ENCODE measurements around the gene SPEN. TPM values are rescaled to one million over a fixed set of nuclear protein-coding genes. Genes with fewer than 3 reads are reported as not detected.

The SPEN gene
- polyA plus RNA-seq, 1 experiment, result 4.6 TPM

GRCh38 chr1:15961492-15961891, 114.0 kb downstream of the SPEN start:
- ChIA-PET POLR2A (no interaction called here), CTCF (interaction anchor here (0.6 to 1.6 kb wide), 4 partner anchors 48 to 170 kb away, joined by 3 to 4 read pairs (median 4); no protein-coding TSS in a partner anchor)
- H3K36me3 ChIP-seq (ENCODE audit: control insufficient read depth, insufficient read depth, low read length), result peaks cover 3% of the 10 kb centered on the region; the same call in 1 of the 2 replicates
- H3K27me3 ChIP-seq (ENCODE audit: control insufficient read depth, insufficient read depth, low read length), result no peaks in the 10 kb centered on the region
- H3K4me3 ChIP-seq (ENCODE audit: low read depth, low read length), result no peak overlapping the region
- no peak for DNase-seq (ENCODE audit: low read depth)
- TF ChIP-seq, protein P1, sequence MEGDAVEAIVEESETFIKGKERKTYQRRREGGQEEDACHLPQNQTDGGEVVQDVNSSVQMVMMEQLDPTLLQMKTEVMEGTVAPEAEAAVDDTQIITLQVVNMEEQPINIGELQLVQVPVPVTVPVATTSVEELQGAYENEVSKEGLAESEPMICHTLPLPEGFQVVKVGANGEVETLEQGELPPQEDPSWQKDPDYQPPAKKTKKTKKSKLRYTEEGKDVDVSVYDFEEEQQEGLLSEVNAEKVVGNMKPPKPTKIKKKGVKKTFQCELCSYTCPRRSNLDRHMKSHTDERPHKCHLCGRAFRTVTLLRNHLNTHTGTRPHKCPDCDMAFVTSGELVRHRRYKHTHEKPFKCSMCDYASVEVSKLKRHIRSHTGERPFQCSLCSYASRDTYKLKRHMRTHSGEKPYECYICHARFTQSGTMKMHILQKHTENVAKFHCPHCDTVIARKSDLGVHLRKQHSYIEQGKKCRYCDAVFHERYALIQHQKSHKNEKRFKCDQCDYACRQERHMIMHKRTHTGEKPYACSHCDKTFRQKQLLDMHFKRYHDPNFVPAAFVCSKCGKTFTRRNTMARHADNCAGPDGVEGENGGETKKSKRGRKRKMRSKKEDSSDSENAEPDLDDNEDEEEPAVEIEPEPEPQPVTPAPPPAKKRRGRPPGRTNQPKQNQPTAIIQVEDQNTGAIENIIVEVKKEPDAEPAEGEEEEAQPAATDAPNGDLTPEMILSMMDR (IDR thresholded peaks at IDR 0.05; ENCODE audit: insufficient read depth, low read depth, low read length), result no peak

- DNase-seq (ENCODE audit: low read depth), result no peak
- Histone ChIP-seq H3K36me3 (ENCODE audit: control insufficient read depth, insufficient read depth, low read length) (peaks cover 3% of the 10 kb centered on the region; the same call in 1 of the 2 replicates), H3K4me3 (ENCODE audit: low read depth, low read length) (no peak overlapping the region), H3K27me3 (ENCODE audit: control insufficient read depth, insufficient read depth, low read length) (no peaks in the 10 kb centered on the region)
- ChIA-PET CTCF (interaction anchor here (1.6 kb wide), 1 partner anchor 171 kb away, joined by 4 read pairs; no protein-coding TSS in a partner anchor), POLR2A (no interaction called here)
- TF ChIP-seq, protein P1 (IDR thresholded peaks at IDR 0.05; ENCODE audit: insufficient read depth, low read depth, low read length), result no peak
Observed at GRCh38 chr1:15962176-15962575, 114.7 kb downstream of the SPEN start.

- no peak for DNase-seq (ENCODE audit: low read depth)
- CTCF ChIA-PET, result no interaction called here
- TF ChIP-seq, protein P1 (IDR thresholded peaks at IDR 0.05; ENCODE audit: insufficient read depth, low read depth, low read length), result no peak
- Histone ChIP-seq H3K27me3 (ENCODE audit: control insufficient read depth, insufficient read depth, low read length) (no peaks in the 10 kb centered on the region), H3K36me3 (ENCODE audit: control insufficient read depth, insufficient read depth, low read length) (peaks cover 3% of the 10 kb centered on the region; the same call in 1 of the 2 replicates), H3K4me3 (ENCODE audit: low read depth, low read length) (no peak overlapping the region)
- POLR2A ChIA-PET, result no interaction called here
Observed at GRCh38 chr1:15962671-15963362, 115.3 kb downstream of the SPEN start.

DNA sequence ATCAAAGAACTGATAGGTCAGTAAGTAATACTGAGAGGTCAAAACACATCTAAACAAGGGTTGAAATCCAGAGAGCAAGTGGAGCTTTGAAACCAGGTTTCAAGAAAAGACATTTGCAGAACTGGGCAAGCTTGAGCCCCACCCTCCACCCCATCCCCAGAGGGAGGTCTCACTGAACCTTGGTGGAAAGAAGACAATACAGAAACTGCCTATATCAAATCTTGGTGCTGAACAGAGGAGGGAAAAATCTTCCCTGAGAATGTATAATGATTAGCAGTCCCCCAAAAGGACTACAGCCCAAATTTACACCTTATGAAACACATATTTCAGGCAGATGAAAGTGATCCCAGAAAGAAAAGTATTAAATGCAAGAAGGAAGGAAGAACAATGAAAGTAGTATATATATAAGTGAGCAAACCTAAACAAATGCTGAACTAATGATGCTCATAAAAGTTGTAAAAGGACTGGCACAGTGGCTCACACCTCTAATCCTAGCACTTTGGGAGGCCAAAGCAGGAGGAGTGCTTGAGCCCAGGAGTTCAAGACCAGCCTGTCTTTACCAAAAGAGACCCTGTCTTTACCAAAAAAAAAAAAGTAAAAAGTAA, 116.0 kb downstream of the SPEN start:
- CTCF ChIA-PET, result no interaction called here
- no peak for DNase-seq (ENCODE audit: low read depth)
- TF ChIP-seq, protein P1 (IDR thresholded peaks at IDR 0.05; ENCODE audit: insufficient read depth, low read depth, low read length), result no peak
- POLR2A ChIA-PET, result no interaction called here
- H3K27me3 ChIP-seq (ENCODE audit: control insufficient read depth, insufficient read depth, low read length), result no peaks in the 10 kb centered on the region
- peaks cover 3% of the 10 kb centered on the region; the same call in 1 of the 2 replicates for H3K36me3 ChIP-seq (ENCODE audit: control insufficient read depth, insufficient read depth, low read length)
- no peak overlapping the region for H3K4me3 ChIP-seq (ENCODE audit: low read depth, low read length)

DNA sequence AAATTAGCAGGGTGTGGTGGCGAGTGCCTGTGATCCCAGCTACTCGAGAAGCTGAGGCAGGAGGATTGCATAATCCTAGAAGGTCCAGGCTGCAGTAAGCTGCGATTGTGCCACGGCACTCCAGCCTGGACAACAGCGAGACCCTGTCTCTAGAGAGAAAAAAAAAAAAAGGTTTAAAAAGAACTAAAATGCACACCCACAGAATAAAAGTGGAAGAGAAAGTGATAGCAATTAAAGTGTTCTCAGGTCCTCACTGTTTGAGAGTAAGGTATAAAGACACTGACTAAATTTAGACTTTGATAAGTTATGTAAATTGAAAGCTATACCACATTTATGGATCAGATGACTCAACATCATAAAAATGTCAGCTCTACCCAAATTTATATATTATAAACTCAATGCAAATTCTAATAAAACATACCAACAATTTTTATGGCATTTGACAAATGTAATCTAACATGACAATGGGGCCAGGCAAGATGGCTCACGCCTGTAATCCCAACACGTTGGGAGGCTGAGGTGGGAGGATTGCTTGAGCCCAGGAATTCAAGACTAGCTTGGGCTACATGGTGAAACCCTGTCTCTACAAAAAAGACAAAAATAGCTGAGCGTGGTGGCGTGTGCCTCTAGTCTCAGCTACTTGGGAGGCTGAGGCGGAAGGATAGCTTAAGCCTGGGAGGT, 116.6 kb downstream of the SPEN start:
- Histone ChIP-seq H3K27me3 (ENCODE audit: control insufficient read depth, insufficient read depth, low read length) (no peaks in the 10 kb centered on the region), H3K4me3 (ENCODE audit: low read depth, low read length) (no peak overlapping the region), H3K36me3 (ENCODE audit: control insufficient read depth, insufficient read depth, low read length) (peaks cover 3% of the 10 kb centered on the region)
- ChIA-PET CTCF (interaction anchor here (0.6 to 1.6 kb wide), 3 partner anchors 13 to 110 kb away, joined by 3 to 5 read pairs (median 4); no protein-coding TSS in a partner anchor), POLR2A (interaction anchor here (0.6 kb wide), 1 partner anchor 120 kb away, joined by 20 read pairs; no protein-coding TSS in a partner anchor)
- no peak for DNase-seq (ENCODE audit: low read depth)
- TF ChIP-seq, protein P1 (IDR thresholded peaks at IDR 0.05; ENCODE audit: insufficient read depth, low read depth, low read length), result no peak
